NCI-H1105 treated with DMSO at 0.1 percent for 48 hours (cell line): Measurements from ENCODE around the gene PIEZO2.
"Not testable (repeated sequence)": the region's sequence is repeated elsewhere in the genome, so short reads cannot be mapped to it uniquely, and the experiment has no call there.

Experiments used
- DNase-seq: peaks from one replicate; lab custom pipeline; 2025; lab: John Stamatoyannopoulos, UW

PIEZO2 gene

DNA sequence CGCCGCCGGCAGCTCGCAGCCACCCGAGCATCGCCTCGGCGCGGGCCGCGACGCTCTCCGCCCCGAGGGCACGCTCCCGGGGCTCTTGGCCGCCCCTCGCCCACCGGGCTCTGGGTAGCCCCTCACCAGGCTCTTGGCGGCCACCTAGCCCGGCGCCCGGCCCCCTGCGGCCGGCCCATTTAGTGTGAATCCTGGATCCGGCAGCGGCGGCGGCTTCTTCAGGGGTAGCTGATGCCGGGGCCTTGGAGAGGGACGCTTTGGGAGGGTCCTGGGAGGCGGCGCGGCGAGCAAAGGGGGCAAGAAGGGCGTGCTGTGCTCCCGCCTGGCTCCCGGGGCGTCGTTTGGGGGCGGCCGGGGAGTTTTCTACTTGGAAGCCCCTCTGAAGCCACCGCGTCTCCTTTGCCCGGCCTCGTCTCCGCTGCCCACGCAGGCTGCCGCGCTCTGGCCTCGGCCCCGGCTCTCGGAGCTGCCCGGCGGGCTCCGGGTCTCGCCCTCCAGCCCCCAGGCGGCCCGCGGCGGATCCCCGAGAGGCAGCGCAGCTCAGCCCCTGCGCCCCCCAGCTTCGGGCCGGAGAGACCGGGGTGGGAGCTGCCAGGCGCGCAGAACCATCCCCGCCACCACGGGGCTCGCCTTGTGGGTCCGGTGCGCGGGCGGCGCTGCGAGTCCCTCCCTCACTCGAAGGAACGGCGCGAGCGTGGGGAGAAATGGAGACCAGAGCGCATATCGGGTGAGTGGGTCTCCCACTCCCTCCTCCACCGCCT is 509 bp downstream of the PIEZO2 start:
- DNase-seq, result no peak

DNA sequence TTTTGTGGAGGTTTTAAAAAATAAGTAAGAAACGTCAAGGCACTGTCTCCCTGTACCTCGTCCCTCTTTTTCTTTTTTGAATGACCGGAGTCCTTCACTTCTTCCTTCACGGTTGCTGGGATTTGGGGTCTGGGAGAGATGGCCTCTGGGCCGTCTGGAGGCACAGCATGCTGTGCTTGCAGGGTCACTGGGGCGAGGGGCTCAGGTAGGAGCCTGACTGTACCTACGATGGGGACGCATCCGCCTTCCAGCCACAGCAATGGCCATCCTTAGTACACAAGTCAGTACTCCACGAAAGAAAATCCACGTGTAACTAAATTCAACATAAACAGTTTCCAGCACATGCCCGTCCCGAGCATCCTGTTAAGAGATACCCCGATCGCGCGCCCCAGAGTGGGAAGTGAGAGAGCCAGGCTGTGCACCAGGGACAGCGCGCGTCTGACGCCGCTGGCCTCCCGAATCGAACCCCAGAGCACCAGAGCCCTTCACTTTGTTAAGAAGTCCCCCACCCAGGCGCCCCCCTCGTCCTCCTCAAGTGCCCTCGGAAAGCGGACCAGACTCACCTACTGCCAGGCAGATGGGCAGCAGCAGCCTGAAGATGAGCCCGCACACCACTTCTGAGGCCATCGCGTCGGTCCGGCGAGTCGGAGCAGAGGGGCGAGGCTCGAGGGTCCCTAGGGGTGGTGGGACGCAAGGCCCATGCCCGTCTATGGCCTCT is 1.2 kb downstream of the PIEZO2 start:
- no peak for DNase-seq

DNA sequence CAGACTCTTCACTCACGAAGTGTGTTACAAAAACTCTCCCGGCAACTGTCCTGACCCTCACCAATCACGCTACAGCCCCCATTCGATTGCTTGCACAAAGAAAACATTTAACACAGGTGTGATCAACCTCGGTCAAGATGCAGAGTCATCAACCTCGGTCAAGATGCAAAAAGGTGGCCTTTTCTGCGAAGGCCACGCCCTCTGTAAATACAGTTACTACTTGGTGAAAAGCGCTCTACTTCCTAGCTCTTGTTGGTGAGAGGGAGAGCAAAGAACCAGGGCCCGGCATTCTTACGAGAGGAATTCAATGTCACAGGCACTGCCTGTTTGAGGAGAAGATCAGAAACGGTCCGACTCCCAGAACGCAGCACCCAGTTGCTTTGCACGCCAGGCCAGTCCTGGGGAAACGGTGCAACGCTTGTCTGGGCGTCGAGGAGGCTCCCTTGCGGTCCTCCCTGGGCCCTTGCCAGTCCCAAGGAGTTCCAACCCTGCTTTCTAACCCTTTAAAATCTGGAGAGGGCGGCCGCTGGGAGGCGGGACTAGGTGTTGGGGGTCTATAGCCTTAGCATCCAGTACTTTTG is 1.9 kb downstream of the PIEZO2 start:
- no peak for DNase-seq

DNA sequence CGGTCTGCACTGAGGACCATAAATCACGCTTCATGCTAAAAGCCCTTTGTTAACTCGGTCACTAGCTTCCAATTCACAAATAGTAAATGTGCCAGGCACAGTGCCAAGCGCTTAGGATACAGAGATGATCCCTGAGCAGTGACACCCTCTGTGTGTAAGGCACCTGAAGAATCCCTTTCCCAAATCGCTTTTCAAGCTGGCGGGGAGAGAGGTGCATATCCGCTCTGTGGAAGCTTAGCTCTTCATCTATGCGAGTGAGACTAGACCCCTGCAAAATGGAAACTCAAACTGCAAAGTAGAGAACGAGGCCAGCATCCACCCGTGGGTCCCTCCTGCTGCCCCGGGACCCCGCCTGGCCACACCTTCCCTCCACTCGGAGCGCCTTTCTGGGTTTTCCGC is 2.4 kb downstream of the PIEZO2 start:
- no peak for DNase-seq

DNA sequence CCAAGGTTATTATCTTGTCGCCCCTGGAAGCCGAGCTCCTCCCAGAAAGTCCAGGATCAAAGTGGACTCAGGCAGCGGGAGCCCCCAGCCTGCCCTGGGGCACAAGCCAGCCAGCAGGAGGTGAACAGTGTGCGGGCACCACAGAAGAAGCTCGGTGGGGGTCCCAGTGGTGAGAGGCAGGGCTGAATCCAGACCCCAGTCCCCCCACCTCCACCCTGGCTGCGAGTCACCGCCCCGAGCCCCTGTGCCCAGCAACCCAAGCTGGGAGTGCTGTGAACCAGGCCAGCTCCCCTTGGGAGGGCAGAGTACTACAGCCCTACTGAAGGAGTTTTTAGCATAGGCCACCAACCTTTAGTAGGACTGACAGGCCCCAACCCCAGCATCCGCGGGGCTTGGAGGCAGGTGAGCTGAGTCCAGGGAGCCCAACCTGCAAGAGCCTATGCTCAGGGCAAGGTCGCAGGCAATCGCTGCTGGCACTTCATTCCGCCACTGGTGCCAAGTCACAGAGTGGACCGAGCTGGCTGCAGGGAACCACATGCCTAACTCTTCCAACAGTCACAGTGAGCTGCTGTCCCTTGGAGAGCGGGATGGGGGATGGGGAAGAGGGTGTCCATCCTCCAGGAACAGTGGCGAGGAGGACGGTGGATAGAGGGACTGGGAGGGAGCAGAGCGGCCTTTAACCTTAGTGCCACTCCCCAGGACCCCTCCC is 3.0 kb downstream of the PIEZO2 start:
- no peak for DNase-seq

DNA sequence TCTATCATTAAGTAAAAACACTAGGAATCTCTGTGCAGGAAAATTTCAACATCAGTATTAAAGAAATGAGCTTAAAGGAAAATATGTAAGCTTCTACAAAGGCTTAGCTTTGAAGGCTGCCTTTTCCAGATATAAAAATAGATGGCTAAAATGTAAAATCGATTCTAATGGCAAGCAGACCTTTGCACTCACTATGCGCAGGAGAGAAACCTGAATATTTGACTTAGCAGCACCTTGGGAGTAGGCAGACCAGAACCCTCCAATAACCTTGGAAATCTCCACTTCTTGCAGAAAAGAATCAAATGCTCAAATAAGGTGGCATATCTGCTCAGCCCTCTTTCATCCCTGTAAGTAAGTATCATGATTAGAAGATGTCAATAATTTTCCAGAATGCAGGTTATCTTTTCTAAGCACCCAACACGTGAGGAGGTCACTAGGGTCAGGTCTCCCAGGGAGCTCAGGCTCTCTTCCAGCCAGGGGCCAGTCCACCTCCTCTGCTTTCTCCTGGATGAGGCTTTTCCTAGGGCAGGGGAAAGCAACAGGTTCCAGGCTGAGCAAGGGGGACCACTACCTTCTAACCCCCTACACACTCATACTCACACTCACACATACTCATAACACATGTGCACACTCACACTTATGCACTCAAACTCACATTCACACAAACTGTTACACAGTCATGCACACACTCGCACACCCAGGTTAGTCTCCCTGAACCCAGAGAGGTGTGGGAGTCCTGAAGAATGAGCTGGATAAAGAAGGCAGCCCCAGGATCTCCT is 3.8 kb downstream of the PIEZO2 start:
- DNase-seq, result no peak

DNA sequence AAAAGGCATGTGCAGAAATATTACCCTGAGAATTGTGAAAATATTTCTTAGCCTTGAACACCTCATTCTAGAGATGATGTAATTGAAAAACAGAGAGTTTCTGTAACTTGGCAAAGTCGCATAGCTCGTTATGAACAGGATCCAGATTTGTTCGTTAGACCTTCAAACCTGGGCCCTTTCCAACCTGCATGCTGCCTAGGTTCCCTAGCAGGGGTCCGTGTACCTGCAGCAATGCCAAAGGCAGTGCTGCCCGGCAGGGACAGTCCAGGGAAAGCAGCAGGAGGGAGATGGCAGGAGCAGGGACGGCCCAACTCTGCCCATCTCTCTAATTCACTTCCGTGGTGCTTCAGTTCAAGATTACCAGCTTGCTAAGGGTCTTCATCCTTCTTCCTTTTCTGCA is 12.0 kb downstream of the PIEZO2 start:
- DNase-seq, result no peak

DNA sequence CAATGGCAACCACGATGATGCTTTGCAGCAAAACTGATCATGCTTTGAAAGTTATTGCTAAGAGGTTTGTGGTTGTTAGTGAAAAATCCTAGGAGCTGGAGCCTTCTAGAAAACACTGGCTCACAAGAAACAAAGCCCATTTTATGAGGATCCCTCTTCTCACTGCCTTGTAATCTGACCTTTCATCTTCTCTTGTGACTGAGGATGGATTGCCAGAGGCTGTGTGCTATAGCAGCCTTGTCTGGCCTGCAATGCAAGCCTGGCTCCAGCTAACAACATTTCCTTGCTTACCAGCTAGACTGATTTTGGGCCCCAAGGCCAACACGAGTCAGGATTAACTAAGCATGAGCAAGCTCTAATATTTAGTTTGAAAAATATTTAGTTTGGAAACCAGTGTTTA is 13.1 kb downstream of the PIEZO2 start:
- DNase-seq, result no peak

DNA sequence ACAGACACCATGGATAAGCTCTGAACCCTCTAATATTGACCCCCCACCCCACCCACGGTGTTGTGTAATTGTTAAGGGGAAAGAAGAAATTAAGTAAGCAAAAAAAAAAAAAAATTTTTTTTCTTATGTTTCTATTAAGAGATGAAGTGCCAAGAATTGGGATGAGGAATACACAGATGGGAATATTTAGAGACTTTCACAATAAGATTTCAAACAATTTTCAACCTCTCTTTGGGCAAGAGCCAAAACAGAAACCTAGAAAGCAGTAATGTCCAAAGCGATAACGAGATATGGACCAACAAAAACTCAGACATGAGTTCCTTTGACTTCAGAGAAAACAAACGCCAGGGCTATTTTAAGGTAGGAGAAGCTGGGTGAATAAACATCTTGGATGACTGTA is 14.4 kb downstream of the PIEZO2 start:
- DNase-seq, result no peak

DNA sequence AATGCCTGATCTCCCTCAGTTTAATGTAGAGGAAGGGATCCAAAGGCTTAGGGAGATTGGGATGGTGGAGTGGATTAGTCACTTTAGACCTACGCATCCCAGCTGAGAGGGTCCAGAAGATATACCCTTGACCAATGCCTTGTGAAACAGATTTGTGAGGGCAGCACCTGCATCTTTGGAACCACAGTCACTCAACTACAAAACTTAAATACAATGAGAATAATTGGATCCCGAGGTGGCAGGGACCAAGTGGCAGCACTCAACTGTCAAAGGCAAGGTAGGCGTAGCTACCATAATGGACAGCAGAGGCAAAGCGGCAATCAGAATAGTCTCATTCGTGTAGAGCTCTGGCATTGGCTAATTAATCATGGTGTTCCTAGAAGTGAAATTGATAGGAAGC is 20.3 kb downstream of the PIEZO2 start:
- DNase-seq, result not testable (repeated sequence)

DNA sequence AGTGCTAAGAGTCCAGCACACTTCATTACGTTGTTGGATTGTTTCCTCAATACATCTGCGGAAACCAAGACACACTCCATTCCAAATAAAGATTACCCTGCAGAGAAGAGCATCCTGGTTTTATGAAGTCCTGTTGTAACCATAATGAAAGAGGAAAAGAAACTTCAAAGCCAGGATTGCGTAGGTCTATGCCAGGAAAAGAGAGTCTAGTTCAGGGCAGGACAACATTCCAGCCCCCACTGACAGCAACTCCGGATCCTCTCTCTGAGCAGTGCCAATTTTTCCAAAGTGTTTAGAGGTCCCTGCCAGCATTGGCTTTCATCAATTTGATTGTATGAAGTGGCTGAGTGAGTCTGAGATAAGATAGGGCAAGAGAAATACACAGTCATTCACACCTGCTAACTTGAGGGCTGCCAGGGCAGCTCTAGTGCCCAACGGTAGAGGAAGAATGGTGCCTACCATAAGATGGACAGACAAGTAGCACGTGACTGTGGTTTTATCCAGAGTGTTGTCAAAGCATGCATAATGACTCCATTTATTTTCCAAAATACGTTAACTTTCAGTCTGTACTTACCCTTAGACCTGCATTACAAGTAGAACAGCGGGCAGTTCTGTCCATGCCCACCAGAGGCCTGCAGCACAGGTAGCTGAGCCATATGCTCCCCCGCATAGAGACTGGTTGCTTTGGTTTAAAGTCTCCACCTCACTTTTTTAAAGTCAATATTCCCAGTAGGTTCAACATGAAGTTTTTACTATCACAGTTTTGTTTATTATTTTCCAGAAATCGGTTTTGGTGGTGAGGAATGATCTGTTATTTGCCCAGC is 23.7 kb downstream of the PIEZO2 start:
- no peak for DNase-seq

DNA sequence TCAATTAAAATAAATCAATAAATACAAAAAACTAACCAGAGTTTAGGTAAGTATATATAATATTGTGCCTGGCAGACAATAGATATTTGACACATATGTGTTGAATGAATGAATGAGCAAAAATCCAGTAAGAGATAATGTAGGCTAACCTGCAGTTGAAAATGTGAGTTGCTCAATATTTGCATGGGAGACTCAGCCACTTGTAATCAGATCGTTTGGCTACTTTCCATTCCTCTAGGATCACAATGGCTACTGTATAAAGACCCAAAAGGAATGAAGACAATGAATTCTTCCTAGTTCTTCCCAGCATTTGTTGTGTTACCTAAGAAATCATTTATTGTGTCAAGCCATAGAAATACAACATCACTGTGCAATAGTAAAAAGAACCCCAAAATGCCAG is 25.3 kb downstream of the PIEZO2 start:
- DNase-seq, result no peak

DNA sequence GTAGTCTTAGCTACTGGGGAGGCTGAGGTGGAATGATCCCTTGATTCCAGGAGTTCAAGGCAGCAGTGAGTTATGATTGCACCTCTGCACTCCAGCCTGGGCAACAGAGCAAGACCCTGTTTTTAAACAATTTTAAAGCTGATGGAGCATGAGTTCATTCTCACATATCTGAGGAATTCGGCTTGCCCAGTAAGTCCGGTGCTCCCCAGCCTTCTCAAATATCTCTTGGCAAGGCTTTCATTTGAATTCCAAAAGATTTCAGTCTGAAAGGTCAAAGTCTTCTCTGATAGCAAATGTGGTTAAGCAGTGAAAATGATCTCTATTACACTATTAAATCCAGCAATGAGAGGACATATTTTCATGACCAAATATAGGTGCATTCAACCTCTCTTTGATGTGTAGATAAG is 27.9 kb downstream of the PIEZO2 start:
- no peak for DNase-seq

DNA sequence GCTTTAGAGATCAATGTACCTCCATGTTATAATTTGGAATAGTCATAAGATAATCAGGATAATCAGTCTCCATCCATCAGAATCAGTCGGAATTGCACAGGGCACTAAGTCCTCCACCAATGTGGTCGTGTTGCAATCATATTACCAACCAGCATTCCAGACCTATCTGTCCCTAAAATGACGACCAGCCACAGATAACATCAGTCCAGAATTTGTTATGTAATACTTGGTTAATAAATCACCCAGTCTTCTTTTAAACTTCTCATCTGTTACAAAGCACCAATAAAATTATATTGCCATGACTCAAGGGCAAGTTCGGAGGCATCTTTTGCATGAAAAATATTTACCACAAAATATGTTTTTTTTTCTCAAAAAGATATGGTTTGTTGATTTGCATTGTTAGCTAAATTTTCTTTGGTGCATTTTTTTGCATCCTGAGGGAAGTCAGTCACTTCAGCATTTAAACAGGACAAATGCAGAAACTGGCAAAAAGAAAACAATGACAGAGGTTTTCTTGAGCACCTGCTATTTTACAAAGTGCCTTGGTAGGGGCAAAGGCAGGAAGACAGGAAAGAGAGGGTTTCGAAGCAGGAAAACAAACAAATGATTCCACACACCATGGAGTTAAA is 29.3 kb downstream of the PIEZO2 start:
- no peak for DNase-seq

DNA sequence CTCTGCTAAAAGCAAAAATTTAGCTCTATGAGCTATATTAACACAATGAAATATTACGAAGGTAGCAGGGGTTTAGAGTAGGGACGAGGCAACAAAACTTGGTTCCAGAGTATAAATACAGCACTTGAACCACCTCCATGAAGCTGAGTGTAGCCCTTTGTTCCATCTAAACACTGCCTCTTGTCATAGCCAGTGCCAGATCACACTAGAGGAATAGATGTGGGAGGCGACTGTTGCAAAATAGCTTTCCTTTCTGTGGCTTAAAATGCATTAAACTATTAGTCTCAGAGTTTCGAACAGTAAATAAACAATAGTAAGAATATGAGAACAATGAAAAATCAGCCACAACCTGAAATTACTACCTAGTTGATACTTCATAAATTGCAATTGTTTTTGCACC is 29.8 kb downstream of the PIEZO2 start:
- no peak for DNase-seq

DNA sequence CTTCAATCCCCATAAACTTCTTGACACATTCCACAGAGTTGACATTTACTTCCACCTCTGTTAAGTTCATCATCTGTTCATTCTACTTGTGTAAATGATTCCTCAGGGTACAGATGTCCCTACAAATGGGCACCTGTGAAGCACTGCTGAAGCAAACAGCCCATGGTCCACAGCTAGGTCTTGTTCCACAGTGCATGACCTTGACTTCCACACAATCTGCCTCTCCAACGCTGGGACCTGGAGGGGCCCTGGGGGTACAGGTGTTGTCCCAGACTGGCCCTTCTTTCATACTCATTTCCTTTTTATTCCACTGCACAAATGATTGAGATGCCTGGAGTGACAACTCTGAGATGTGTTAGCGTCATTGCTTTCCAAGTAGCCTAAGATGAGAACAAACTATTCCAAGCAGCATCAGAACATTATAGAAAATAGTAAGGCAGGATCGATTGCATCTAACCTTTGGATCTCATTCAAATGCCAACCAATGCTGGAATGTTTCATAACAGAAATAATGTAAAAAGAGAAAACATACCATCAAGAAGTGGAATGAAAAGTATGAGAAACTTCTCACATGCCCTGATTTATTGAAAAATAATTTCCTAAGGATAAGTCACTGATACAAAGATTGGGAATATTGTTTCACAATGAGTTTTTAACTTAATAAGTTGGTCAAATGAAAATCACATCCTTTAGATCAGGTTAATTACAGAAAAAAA is 31.2 kb downstream of the PIEZO2 start:
- no peak for DNase-seq

DNA sequence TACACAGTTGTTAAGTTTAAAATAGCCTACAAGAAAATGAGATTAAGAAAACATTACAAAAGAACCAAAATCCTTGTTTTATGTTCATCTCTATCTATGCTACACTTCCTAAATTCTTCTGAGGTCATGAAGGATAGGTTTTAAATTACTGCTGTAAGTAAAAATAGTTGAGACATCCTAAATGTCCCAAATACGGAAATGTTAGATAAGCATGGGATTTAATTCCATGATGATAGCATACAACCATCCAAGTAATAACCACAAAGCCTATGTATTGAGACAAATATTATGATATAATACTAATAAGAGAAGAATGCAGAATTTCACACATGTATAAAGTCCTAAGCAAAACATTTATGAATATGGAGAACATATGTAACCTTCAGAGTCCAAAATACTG is 34.1 kb downstream of the PIEZO2 start:
- DNase-seq, result no peak

DNA sequence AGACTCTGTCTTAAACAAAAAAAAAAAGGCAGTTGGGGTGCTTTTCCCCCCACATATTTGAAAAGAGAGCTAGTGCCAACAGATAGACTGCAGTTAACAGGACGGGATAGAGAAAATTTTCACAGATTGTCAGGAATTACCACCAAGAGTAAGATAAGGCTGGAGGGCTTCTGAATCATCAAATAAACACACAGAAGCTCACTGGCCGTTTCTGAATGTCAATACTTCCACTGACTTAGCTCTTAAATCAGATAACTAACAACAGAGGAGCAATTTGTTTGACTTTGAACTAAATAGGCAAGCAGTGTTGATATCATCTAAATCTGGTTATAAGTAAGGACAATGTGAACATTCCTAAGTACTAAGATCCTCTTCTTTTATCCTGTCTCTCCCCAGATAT is 34.7 kb downstream of the PIEZO2 start:
- no peak for DNase-seq

DNA sequence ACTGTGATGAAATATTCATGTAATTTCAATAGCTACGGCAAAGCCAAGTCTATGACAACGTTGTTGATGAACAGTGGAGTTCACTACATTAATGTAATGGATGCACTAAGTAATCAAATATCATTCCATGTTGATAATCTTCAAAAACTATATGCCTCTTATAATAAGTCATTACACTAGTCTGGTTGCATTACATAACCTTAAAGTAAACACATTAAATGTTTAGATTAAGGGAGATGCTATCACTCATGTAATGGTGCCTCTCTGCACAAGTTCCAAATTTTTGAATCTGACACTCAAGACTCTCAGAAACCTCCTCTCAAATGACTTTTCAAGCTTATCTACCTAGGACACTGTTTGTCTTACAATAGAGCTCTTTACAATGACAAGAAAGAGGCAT is 35.4 kb downstream of the PIEZO2 start:
- no peak for DNase-seq

DNA sequence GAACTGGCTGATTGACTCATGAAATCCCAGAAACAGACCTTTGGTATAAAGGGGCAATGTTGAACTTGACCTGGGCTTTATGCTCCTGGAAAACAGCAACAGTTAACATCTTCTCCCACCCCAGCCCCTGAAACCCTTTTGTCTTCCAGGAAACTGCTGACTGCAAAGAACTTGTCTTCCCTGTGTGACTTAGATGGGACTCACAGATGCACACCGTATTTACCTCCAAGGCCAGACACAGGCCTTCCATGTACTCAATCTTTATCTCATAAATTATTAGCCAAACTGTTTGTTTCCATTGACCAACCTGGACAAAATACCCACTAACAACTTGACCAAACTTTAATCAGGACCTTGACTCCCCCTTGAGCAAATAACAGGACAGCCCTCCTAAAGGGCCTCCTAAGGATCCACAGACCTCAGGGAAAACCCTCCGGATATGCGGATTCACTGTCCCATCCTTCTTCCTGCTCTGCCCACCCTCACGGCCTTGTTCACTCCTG is 36.3 kb downstream of the PIEZO2 start:
- DNase-seq, result no peak
